Measurements from ENCODE around the gene ISOC1.

DNA sequence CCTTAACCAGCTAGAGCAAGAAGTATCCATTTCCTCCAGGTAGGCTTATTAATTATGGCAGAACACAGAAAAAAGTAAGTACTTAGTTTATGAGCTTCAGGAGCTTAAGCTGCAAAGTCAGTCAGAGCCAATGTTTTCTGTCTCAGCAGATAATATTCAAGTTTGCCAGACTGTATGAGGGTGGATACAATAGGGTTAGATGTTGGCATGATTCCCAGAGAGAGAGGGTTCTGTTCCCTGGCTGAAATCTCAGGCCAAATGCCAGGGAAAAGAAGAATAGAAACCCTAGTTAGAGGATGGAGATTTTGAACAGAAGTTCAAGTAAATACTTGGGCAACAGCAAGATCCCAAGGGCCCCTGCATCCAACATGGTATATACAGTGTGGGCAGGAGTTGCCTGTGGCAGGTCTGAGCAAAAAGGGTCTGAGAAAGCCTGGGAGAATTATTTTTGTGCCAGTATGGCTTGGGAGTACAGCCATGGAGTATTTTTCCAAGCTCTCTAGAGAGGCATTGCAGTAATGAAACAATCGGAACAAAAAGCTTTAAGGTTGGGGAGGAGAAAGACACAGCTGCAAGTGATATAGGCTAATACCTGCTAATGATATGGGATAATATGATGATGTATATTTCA is 31.0 kb upstream of the ISOC1 start:
- TF ChIP-seq SNRNP70 (IDR thresholded peaks at IDR 0.05; ENCODE audit: low read depth, low read length) (no peak), MXI1 (IDR thresholded peaks at IDR 0.05; ENCODE audit: borderline replicate concordance, low read depth, low read length) (no peak), RAD21 (CRISPR knock-in tag; IDR thresholded peaks at IDR 0.05) (no peak), ZNF747 (CRISPR knock-in tag; IDR thresholded peaks at IDR 0.05; ENCODE audit: borderline replicate concordance) (no peak), MYC (CRISPR knock-in tag; IDR thresholded peaks at IDR 0.05; ENCODE audit: borderline replicate concordance) (no peak), KDM6A (CRISPR knock-in tag; IDR thresholded peaks at IDR 0.05; ENCODE audit: low read depth) (no peak), PHF21A (CRISPR knock-in tag; IDR thresholded peaks at IDR 0.05) (no peak), CEBPG (CRISPR knock-in tag; IDR thresholded peaks at IDR 0.05) (no peak), NR2C2 (CRISPR knock-in tag; IDR thresholded peaks at IDR 0.05; ENCODE audit: borderline replicate concordance) (no peak), ZNF20 (CRISPR knock-in tag; IDR thresholded peaks at IDR 0.05) (no peak), ZNF121 (CRISPR knock-in tag; IDR thresholded peaks at IDR 0.05) (no peak), MYPOP (CRISPR knock-in tag; IDR thresholded peaks at IDR 0.05) (no peak)
